H1 (cell line): ENCODE data around the gene ERICH2. TPM values are rescaled to one million over a fixed set of nuclear protein-coding genes. Genes with fewer than 3 reads are reported as not detected.

Source experiments
- CBX8 ChIP-seq: fragments of 300-800, 300-1000 bp; sonication (generic); IDR thresholded peaks from 2 replicates; pipeline ENCODE4 v1.7.1; 2016; ENCODE audit warnings: low read depth, low read length, borderline replicate concordance
- EP300 ChIP-seq, 2 experiments: IDR thresholded peaks; 1 replicate in 1 of 2; 2 replicates in 1 of 2; pipeline ENCODE4 v1.6.1; 2011 to 2012; ENCODE audit warnings: low read depth in 2 of 2, low read length in 2 of 2, mild to moderate bottlenecking in 2 of 2, borderline replicate concordance in 1 of 2, inconsistent platforms in 1 of 2, moderate library complexity in 1 of 2
- EZH2 ChIP-seq: fragments of 200-600 bp; sonication (generic); IDR thresholded peaks from 2 replicates; pipeline ENCODE4 v1.7.1; 2012; ENCODE audit warnings: low read depth, mild to moderate bottlenecking, moderate library complexity, low read length, inconsistent platforms; ENCODE audit not compliant: severe bottlenecking
- GTF2F1 ChIP-seq: IDR thresholded peaks from 2 replicates; pipeline ENCODE4 v1.6.1; 2012; ENCODE audit warnings: low read depth, low read length, improper control_type of control experiment, borderline replicate concordance
- HDAC2 ChIP-seq, 2 experiments: fragments of 300-600 bp in 1 of 2; sonication (generic) in 1 of 2; IDR thresholded peaks; 2 replicates each; pipeline ENCODE4 v1.6.1; 2011 to 2012; ENCODE audit warnings: low read depth in 2 of 2, low read length in 2 of 2, mild to moderate bottlenecking in 2 of 2, moderate library complexity in 2 of 2, borderline replicate concordance in 1 of 2, inconsistent platforms in 1 of 2
- KDM1A ChIP-seq: fragments of 200-600, 300-600 bp; sonication (generic); IDR thresholded peaks from 2 replicates; pipeline ENCODE4 v1.7.1; 2016; ENCODE audit warnings: mild to moderate bottlenecking, low read length, borderline replicate concordance
- KDM4A ChIP-seq: IDR thresholded peaks from one replicate; pipeline ENCODE4 v1.7.1; 2012; ENCODE audit warnings: low read depth, mild to moderate bottlenecking, moderate library complexity, low read length, inconsistent platforms; ENCODE audit not compliant: severe bottlenecking
- RNF2 ChIP-seq: fragments of 200-900, 300-1000 bp; sonication (generic); IDR thresholded peaks from 2 replicates; pipeline ENCODE4 v1.7.1; 2016; ENCODE audit warnings: borderline replicate concordance, low read depth, mild to moderate bottlenecking, antibody characterized with exemption, low read length; ENCODE audit not compliant: poor library complexity, severe bottlenecking; ENCODE audit errors: missing control alignments
- SAP30 ChIP-seq: fragments of 300-600 bp; sonication (generic); IDR thresholded peaks from 2 replicates; pipeline ENCODE4 v1.7.1; 2012; ENCODE audit warnings: low read length, moderate library complexity, mild to moderate bottlenecking, inconsistent platforms; ENCODE audit not compliant: insufficient read depth, insufficient replicate concordance
- SUZ12 ChIP-seq: fragments of 200-600 bp; sonication (generic); IDR thresholded peaks from 2 replicates; pipeline ENCODE4 v1.6.1; 2012; ENCODE audit warnings: mild to moderate bottlenecking, inconsistent platforms, low read length, moderate library complexity, mixed read lengths
- TAF7 ChIP-seq: optimal IDR thresholded peaks from 2 replicates; pipeline ENCODE3; 2011; ENCODE audit warnings: low read depth, mild to moderate bottlenecking, inconsistent platforms, low read length, moderate library complexity, borderline replicate concordance
- polyA plus RNA-seq, 7 experiments: library from polyadenylated mRNA; depleted of rRNA in 3 of 7; stranded (reverse) in 5 of 7; unstranded in 2 of 7; fragments of >200 nt in 5 of 7; fragments of 200-250 nt in 2 of 7; gene quantifications; 1 replicate in 5 of 7; 2 replicates in 1 of 7; 4 replicates in 1 of 7; pipeline versions ENCODE4 v1.2.1 to v1.2.3, GENCODE V29; 2011 to 2013; ENCODE audit warnings: missing spikeins in 2 of 7, mixed read lengths in 2 of 7
- total RNA-seq: library from RNA; stranded (reverse); fragmentation: NEBNext Ultra II Directional; extraction: Animal tissue kit (Norgen Biotek cat#: 25700); gene quantifications from 2 replicates; pipeline ENCODE4 v1.2.1, GENCODE V29; 2021
- TF ChIP-seq, protein P1 (sequence below): IDR thresholded peaks from 2 replicates; pipeline ENCODE4 v1.6.1; 2012; ENCODE audit warnings: inconsistent platforms
- TF ChIP-seq, protein P2 (sequence below): IDR thresholded peaks from 2 replicates; pipeline ENCODE4 v1.6.1; 2012; ENCODE audit warnings: inconsistent platforms

The ERICH2 gene
- total and polyA plus RNA-seq, 2 of the 8 experiments (the other 6 are each of a cell fraction or from before 2014, with no cell fraction given), result 0.20 to 2.1 TPM

DNA sequence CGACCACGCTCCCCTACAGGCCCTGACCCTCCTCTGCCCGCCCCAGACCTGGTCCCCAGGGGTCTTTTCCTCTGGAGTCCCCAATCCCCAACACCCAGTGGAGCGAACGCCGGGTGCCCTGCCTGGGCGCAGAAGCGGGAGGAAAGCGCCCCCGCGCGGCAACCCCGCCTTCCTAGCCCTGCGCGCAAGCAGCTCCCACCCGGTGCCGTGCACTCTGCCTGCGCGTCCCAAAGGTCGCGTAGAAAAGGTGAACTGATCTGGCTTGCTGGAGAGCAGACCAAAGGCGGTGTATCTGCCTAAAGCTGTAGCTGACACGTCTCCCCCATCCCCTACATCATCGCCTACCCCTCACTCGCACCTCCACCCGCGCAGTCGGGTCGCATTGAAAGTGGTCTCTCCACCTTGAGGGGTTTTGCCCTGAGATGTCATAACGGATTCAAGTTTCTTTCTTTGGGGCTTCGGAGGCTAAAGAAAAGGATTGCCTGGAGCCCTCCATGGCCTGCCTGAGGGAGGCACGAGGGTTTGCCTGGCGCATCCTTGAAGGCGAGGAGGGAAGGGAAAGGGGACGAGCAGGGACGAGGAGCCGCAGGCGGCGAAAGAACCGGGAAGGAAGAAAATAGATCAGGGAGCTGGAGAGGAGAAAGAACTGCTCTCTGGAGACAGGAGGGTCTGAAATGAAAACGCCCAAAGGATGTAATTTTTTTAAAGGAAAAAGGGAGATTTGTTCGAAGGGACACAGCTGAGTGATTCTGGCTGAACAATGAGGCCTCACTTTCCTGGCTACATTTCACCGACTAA, 52.3 kb downstream of the ERICH2 start (continued):
- TF ChIP-seq KDM4A (peak; percentile 58), RNF2 (peak; percentile 92), EZH2 (peak; percentile 91), EP300 (IDR thresholded peaks at IDR 0.05; ENCODE audit: borderline replicate concordance in 1 of 2, low read depth in 2 of 2, low read length in 2 of 2) (no peak), GTF2F1 (no peak), CBX8 (no peak), SUZ12 (peak; percentile 96), HDAC2 (IDR thresholded peaks at IDR 0.05; ENCODE audit: borderline replicate concordance in 1 of 2, low read depth in 2 of 2, low read length in 2 of 2) (peak in 1 of 2 experiments; percentile 8; a peak in 1 of 4 replicates), TAF7 (no peak), SAP30 (peak; percentile 33), KDM1A (peak; percentile 14; the same call in 1 of the 2 replicates)
- TF ChIP-seq, protein P1, sequence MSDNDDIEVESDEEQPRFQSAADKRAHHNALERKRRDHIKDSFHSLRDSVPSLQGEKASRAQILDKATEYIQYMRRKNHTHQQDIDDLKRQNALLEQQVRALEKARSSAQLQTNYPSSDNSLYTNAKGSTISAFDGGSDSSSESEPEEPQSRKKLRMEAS, result peak; percentile 92
- TF ChIP-seq, protein P2, sequence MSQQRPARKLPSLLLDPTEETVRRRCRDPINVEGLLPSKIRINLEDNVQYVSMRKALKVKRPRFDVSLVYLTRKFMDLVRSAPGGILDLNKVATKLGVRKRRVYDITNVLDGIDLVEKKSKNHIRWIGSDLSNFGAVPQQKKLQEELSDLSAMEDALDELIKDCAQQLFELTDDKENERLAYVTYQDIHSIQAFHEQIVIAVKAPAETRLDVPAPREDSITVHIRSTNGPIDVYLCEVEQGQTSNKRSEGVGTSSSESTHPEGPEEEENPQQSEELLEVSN, result peak; percentile 93
